ENCODE measurements around the gene TNFAIP1. TPM values are rescaled to one million over a fixed set of nuclear protein-coding genes. Genes with fewer than 3 reads are reported as not detected.

TNFAIP1 gene
- total RNA-seq, 1 donor from 2014 or later: 85.9 TPM

GRCh38 chr17:28324267-28324745 lies 11.3 kb upstream of the TNFAIP1 start:
- H3K4me3 ChIP-seq (ENCODE audit: low read depth, low read length): no peak overlapping the region
- H3K27me3 ChIP-seq (ENCODE audit: control insufficient read depth, insufficient read depth, low read length): no peaks in the 10 kb centered on the region
- peaks cover under 1% of the 10 kb centered on the region for H3K36me3 ChIP-seq (ENCODE audit: control insufficient read depth, insufficient read depth, low read length)
- DNase-seq (ENCODE audit: low read depth): no peak
- no peak for TF ChIP-seq CTCF (IDR thresholded peaks at IDR 0.05; ENCODE audit: insufficient read depth, low read length, poor library complexity, severe bottlenecking)

- H3K4me3 ChIP-seq (ENCODE audit: low read depth, low read length): no peak overlapping the region
- no peak for TF ChIP-seq CTCF (IDR thresholded peaks at IDR 0.05; ENCODE audit: insufficient read depth, low read length, poor library complexity, severe bottlenecking)
- H3K36me3 ChIP-seq (ENCODE audit: control insufficient read depth, insufficient read depth, low read length): peaks cover 1% of the 10 kb centered on the region
- H3K27me3 ChIP-seq (ENCODE audit: control insufficient read depth, insufficient read depth, low read length): no peaks in the 10 kb centered on the region
- DNase-seq (ENCODE audit: low read depth): no peak
These were observed 10.8 kb upstream of the TNFAIP1 start for GRCh38 chr17:28324781-28325180.

GRCh38 chr17:28325211-28325610 lies 10.3 kb upstream of the TNFAIP1 start:
- H3K27me3 ChIP-seq (ENCODE audit: control insufficient read depth, insufficient read depth, low read length): no peaks in the 10 kb centered on the region
- peaks cover 1% of the 10 kb centered on the region for H3K36me3 ChIP-seq (ENCODE audit: control insufficient read depth, insufficient read depth, low read length)
- DNase-seq (ENCODE audit: low read depth): no peak
- no peak overlapping the region for H3K4me3 ChIP-seq (ENCODE audit: low read depth, low read length)
- no peak for TF ChIP-seq CTCF (IDR thresholded peaks at IDR 0.05; ENCODE audit: insufficient read depth, low read length, poor library complexity, severe bottlenecking)

- no peak for DNase-seq (ENCODE audit: low read depth)
- H3K4me3 ChIP-seq (ENCODE audit: low read depth, low read length): no peak overlapping the region
- H3K27me3 ChIP-seq (ENCODE audit: control insufficient read depth, insufficient read depth, low read length): no peaks in the 10 kb centered on the region
- H3K36me3 ChIP-seq (ENCODE audit: control insufficient read depth, insufficient read depth, low read length): peaks cover 2% of the 10 kb centered on the region
- TF ChIP-seq CTCF (IDR thresholded peaks at IDR 0.05; ENCODE audit: insufficient read depth, low read length, poor library complexity, severe bottlenecking): no peak
These were observed 9.4 kb upstream of the TNFAIP1 start for GRCh38 chr17:28326114-28326513.

GRCh38 chr17:28327031-28327607 lies 8.4 kb upstream of the TNFAIP1 start:
- Histone ChIP-seq H3K27me3 (ENCODE audit: control insufficient read depth, insufficient read depth, low read length) (no peaks in the 10 kb centered on the region), H3K36me3 (ENCODE audit: control insufficient read depth, insufficient read depth, low read length) (peaks cover 5% of the 10 kb centered on the region), H3K4me3 (ENCODE audit: low read depth, low read length) (no peak overlapping the region)
- TF ChIP-seq CTCF (IDR thresholded peaks at IDR 0.05; ENCODE audit: insufficient read depth, low read length, poor library complexity, severe bottlenecking): no peak
- DNase-seq (ENCODE audit: low read depth): no peak

GRCh38 chr17:28327709-28328108 lies 7.9 kb upstream of the TNFAIP1 start:
- peak; percentile 3 for TF ChIP-seq CTCF (IDR thresholded peaks at IDR 0.05; ENCODE audit: insufficient read depth, low read length, poor library complexity, severe bottlenecking)
- Histone ChIP-seq H3K27me3 (ENCODE audit: control insufficient read depth, insufficient read depth, low read length) (no peaks in the 10 kb centered on the region), H3K36me3 (ENCODE audit: control insufficient read depth, insufficient read depth, low read length) (peaks cover 5% of the 10 kb centered on the region), H3K4me3 (ENCODE audit: low read depth, low read length) (no peak overlapping the region)
- DNase-seq (ENCODE audit: low read depth): no peak
